Measurements from ENCODE around the gene ABCF1.

The ABCF1 gene

DNA sequence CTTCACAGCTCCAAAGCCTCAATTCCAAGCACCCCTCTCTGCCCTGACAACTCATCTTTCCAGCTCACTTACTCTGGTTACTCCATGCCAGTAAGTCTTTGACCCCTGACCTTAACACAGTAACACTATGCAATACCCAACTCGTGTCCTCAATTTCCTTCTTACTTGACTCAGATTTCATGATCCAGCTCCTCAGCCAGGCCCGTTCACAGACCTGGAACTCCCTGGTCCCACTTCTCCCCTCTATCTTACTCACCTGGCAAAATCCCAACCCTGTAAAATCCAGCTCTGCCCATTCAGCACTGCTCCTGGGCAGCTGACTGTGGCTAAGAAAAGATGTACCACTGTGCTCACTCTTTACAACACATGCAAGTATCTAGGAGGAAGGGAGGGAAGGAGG lies 22.9 kb upstream of the ABCF1 start:
- no peaks in the 10 kb centered on the region for H3K36me3 ChIP-seq (ENCODE audit: insufficient read depth)
- no peak overlapping the region for H3K4me3 ChIP-seq (IDR thresholded peaks at IDR 0.05; ENCODE audit: insufficient read depth, low read depth, low read length)
- no peaks in the 10 kb centered on the region for H3K27me3 ChIP-seq (ENCODE audit: insufficient read depth, low read depth)
- no peak overlapping the region for H3K4me2 ChIP-seq
- no peak overlapping the region for H2AFZ ChIP-seq (ENCODE audit: low read depth)
- no peak for TF ChIP-seq CTCF (conservative IDR thresholded peaks at IDR 0.05; ENCODE audit: low read depth, low read length)
- no peaks in the 10 kb centered on the region for H4K20me1 ChIP-seq (ENCODE audit: insufficient read depth)
- no peaks in the 10 kb centered on the region for H3K79me2 ChIP-seq (ENCODE audit: insufficient read depth, low read depth)
- no peak overlapping the region for H3K9ac ChIP-seq
- H3K27ac ChIP-seq, result no peak overlapping the region
- peaks cover 3% of the 10 kb centered on the region for H3K4me1 ChIP-seq (ENCODE audit: low read depth, poor library complexity, severe bottlenecking)

GRCh38 chr6:30554404-30554803 lies 16.8 kb upstream of the ABCF1 start:
- Histone ChIP-seq H3K36me3 (ENCODE audit: insufficient read depth) (no peaks in the 10 kb centered on the region), H3K4me1 (ENCODE audit: low read depth, poor library complexity, severe bottlenecking) (peaks cover 13% of the 10 kb centered on the region), H3K79me2 (ENCODE audit: insufficient read depth, low read depth) (peaks cover 20% of the 10 kb centered on the region), H4K20me1 (ENCODE audit: insufficient read depth) (no peaks in the 10 kb centered on the region), H3K4me2 (no peak overlapping the region), H3K27ac (no peak overlapping the region), H3K27me3 (ENCODE audit: insufficient read depth, low read depth) (no peaks in the 10 kb centered on the region), H2AFZ (ENCODE audit: low read depth) (no peak overlapping the region), H3K4me3 (IDR thresholded peaks at IDR 0.05; ENCODE audit: insufficient read depth, low read depth, low read length) (no peak overlapping the region), H3K9ac (no peak overlapping the region)
- TF ChIP-seq CTCF (conservative IDR thresholded peaks at IDR 0.05; ENCODE audit: low read depth, low read length), result no peak

DNA sequence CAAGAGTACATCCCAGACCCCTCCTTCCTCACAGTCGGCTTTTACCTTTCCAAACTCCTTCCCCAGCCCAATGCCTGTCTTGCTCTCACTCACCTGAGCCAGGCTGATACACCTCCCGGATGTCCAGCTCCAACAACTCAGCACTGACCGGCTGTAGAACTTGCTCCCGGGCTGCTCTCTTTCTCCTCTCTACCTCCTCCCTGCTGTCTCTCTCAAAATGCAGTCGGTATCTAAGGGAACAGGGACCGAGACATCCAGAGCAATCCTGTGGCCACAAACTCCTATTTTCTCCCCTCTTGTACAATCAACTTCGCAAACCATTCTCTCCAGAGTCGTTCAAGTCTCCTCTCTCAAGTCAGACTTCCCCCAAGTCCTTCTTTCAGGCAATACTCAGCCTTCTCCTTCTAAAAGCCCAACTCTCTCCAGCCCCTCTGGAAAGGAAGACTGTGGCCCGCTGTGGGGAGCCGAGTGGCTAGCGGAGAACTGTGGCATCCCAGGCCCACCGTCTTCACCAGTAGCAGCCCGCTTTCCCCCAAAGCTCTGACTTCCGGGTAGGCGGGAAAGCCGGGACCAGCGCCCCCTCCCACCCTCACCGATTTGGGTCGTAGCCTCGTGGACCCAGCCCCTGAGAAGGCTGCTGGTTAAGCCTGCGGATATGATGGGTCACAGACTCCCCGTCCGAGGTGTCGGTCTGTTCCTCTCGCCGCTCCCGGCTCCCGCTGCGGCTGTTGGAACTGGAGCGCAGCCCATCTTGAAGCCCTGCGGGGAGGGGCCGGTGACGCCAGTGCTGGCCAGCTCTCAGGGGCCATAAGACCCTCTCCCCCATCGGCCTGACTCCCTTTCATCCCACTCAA lies 16.1 kb upstream of the ABCF1 start:
- no peaks in the 10 kb centered on the region for H4K20me1 ChIP-seq (ENCODE audit: insufficient read depth)
- H2AFZ ChIP-seq (ENCODE audit: low read depth), result peak overlapping the region; percentile 96; the same call in 1 of the 2 replicates
- no peaks in the 10 kb centered on the region for H3K36me3 ChIP-seq (ENCODE audit: insufficient read depth)
- H3K27ac ChIP-seq, result no peak overlapping the region
- H3K4me3 ChIP-seq (IDR thresholded peaks at IDR 0.05; ENCODE audit: insufficient read depth, low read depth, low read length), result no peak overlapping the region
- 0 out of 2 replicates have a peak overlapping the region, but pooled peaks have one; percentile 92 for H3K9ac ChIP-seq
- H3K79me2 ChIP-seq (ENCODE audit: insufficient read depth, low read depth), result peaks cover 20% of the 10 kb centered on the region
- no peaks in the 10 kb centered on the region for H3K27me3 ChIP-seq (ENCODE audit: insufficient read depth, low read depth)
- peaks cover 15% of the 10 kb centered on the region for H3K4me1 ChIP-seq (ENCODE audit: low read depth, poor library complexity, severe bottlenecking)
- no peak for TF ChIP-seq CTCF (conservative IDR thresholded peaks at IDR 0.05; ENCODE audit: low read depth, low read length)
- H3K4me2 ChIP-seq, result peak overlapping the region; percentile 97; the same call in 1 of the 2 replicates

DNA sequence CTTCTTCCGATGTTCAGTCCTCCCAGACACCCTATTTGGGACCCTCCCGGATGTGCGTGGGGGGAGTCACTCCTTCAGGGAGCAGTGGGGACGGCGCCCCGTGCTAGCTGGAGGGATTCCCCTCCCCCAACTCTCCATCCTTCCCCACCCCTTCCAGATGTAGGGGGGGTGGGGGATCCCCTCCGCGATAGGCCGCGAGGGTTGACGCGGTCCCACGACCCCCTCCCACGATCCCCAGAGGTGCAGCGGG lies 15.5 kb upstream of the ABCF1 start:
- H3K4me2 ChIP-seq, result peak overlapping the region; percentile 97
- H3K4me3 ChIP-seq (IDR thresholded peaks at IDR 0.05; ENCODE audit: insufficient read depth, low read depth, low read length), result no peak overlapping the region
- H2AFZ ChIP-seq (ENCODE audit: low read depth), result peak overlapping the region; percentile 96
- TF ChIP-seq CTCF (conservative IDR thresholded peaks at IDR 0.05; ENCODE audit: low read depth, low read length), result no peak
- peak overlapping the region; percentile 92 for H3K9ac ChIP-seq
- H3K27ac ChIP-seq, result peak overlapping the region; percentile 94; the same call in 1 of the 2 replicates
- H3K4me1 ChIP-seq (ENCODE audit: low read depth, poor library complexity, severe bottlenecking), result peaks cover 15% of the 10 kb centered on the region
- no peaks in the 10 kb centered on the region for H3K27me3 ChIP-seq (ENCODE audit: insufficient read depth, low read depth)
- H3K36me3 ChIP-seq (ENCODE audit: insufficient read depth), result no peaks in the 10 kb centered on the region
- H4K20me1 ChIP-seq (ENCODE audit: insufficient read depth), result no peaks in the 10 kb centered on the region
- H3K79me2 ChIP-seq (ENCODE audit: insufficient read depth, low read depth), result peaks cover 20% of the 10 kb centered on the region

Data from KMS-11 (cell line).